GM19372 (cell line): Measurements from ENCODE around the gene SHD.
"Not testable (repeated sequence)": the region's sequence is repeated elsewhere in the genome, so short reads cannot be mapped to it uniquely, and the experiment has no call there.

Experiments
- ATAC-seq: cut with Tn5 transposase; IDR thresholded peaks from one replicate; pipeline ENCODE4 v1.9.1; 2021; ENCODE audit warnings: mild to moderate bottlenecking, low read depth, moderate library complexity; ENCODE audit not compliant: unreplicated experiment

Gene SHD

DNA sequence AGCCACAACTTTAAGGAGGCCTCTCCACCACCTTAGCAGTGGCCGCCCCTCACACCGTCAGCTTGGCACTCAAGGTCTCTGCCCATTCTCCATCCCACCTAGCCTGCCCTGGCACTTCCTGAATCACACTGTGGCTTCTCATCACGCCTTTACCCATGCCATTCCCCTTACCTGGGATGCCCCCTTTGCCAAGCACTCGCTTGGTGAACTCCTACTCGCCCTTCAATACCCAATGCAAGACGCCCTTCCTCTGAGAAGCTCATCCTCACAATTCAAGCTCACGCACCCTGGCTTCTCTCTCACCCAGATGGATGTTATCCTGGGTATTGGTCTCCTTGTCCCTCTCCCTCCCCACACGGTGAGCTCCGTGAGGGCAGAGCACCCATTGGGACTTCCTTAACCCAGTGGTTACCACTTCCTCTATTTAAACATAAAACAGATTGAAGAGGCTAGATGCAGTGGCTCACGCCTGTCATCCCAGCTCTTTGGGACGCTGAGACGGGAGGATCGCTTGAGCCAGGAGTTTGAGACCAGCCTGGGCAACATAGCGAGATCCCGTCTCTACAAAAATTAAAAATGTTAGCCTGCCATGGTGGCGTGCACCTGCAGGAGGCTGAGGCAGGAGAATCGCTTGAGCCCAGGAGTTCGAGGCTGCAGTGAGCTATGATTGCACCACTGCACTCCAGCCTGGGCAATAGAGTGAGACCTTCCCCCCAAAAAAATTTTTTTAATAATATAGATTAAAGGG is 12.6 kb upstream of the SHD start:
- ATAC-seq: no peak

DNA sequence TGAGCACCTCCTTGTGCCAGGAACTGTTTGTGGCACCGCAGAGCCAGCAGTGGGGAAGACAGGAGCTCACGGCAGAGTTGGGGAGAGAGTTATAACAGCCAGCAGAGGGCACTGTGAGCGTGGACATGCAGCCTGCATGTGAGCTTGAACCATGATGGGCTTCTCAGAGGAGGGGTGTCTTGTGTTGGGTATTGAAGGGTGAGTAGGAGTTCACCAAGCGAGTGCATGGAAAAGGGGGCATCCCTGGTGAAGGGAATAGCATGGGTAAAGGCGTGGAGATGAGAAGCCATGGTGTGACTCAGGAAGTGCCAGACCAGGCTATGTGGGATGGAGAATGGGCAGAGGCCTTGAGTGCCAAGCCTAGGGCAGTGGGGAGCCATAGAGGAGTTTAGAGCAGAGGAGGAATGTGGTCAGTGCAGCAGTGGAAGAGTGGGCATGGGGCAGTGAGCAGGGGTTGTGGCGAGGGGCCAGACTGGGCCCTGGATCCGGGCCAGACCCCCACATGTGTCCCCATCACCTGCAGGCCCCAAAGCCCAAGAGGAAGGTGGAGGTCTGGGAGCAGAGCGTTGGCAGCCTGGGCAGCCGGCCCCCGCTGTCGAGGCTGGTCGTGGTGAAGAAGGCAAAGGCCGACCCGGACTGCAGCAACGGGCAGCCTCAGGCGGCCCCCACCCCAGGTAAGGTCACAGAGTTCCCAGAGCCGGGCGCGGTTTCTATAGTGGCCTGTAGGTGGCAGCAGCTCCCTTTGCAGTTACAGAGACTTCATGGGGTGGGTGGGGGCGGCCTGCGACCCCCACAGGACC is 11.8 kb upstream of the SHD start:
- ATAC-seq: no peak

DNA sequence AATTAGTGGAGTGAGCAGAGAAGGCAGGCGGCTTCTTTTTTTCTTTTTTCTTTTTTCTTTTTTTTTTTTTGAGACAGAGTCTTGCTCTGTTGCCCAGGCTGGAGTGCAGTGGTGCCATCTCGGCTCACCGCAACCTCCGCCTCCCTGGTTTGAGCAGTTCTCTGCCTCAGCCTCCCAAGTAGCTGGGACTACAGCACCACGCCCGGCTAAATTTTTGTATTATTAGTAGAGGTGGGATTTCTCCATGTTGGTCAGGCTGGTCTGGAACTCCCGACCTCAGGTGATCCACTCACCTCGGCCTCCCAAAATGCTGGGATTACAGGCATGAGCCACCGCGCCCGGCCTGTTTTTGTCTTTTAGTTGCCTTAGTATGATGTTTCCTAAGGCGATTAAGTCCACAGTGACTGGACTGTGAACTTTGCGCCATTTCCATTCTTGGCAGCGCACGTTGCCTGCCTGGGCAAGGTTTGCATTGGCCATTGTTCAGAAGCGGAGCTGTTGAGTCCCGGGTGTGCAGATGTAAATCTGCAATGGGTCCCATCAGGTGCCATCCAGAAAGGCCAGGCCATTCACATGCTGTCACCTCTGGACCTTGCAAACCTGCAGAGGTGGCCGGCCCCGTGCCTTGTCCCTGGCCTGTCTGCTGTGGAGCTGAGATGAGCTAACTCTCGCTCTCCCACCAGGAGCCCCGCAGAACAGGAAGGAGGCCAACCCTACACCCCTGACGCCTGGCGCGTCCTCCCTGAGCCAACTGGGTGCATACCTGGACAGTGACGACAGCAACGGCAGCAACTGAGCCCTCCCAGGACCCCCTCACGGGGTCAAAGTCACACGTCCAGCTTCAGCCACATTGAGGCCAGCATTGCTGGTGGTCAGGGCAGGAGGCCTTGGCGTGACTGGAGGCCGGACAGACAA is 10.9 kb upstream of the SHD start:
- ATAC-seq: no peak

DNA sequence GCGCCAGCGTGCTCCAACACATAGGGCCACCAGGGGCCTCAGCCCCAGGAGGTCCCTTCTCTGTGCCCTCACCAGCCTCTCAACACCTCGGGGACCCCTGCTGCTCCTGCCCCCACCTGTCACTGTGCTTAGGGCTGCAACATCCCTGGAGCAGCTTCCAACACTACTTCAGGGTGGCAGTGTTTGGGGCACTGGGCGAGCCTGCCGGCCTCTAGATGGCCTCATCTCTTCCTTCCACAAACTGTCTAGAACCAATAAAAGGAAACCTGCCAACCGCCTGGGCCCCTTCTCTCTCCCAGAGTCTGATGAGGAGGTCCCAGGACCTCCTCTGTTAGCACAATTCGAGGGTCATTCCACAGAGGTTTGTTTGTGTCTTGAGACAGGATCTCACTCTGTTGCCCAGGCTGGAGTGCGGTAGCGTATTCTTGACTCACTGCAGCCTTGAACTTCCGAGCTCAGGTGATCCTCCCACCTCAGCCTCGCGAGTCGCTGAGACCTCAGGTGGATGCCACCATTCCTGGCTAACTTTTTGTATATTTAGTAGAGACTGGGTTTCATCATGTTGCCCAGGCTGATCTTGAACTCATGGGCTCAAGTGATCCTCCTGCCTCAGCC is 10.1 kb upstream of the SHD start:
- no peak for ATAC-seq

DNA sequence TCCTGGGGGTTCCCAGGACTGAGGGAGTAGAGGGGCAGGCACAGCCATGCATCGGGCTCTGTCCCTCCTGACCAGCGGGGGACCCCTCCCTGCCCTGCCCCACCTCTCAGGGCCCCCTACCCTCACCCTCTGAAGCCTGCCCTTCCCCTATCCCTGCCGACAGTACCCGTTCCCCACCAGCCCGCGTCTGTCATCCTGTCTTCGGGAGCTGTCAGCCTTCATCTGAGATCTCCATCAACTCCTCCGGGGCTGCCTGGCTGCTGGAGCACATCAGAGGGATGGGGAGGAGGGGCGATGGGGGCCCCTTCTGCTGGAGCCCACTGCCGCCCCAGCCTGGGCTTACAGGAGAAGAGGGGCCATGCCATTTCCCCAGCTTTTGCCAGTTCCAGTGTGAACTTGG is 6.2 kb upstream of the SHD start:
- ATAC-seq: no peak

DNA sequence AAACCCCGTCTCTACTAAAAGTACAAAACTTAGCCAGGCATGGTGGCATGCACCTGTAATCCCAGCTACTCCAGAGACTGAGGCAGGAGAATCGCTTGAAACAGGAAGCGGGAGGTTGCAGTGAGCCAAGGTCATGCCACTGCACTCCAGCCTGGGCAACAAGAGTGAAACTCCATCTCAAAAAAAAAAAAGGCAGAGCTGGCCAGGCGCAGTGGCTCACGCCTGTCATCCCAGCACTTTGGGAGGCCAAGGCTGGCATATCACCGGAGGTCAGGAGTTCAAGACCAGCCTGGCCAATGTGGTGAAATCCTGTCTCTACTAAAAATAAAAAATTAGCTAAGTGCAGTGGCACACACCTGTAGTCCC is 4.8 kb upstream of the SHD start:
- not testable (repeated sequence) for ATAC-seq

DNA sequence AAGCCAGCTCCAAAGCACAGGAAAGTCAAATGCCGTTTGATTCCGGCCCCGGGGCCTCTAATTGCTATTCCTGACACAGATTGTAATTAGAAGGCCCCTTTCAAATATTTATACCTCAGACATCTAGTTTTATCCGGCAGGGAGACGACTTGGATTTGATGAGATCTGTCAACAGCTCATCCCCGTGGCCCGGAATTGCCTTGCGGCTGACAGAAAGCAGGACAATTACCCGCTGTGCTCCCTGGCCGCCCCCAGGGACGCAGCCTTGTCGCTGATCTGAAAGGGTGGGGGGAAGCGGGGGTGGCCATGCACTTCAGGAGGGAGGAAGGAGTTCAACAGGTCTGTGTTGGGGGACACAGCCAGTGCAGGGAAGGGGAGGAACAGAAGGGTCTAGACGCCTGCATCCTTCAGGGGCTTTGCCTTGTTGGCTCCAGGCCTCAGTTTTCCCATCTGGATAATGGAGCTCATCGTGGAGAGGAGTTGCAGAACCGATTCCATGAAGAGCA is 1.8 kb upstream of the SHD start:
- ATAC-seq: no peak

DNA sequence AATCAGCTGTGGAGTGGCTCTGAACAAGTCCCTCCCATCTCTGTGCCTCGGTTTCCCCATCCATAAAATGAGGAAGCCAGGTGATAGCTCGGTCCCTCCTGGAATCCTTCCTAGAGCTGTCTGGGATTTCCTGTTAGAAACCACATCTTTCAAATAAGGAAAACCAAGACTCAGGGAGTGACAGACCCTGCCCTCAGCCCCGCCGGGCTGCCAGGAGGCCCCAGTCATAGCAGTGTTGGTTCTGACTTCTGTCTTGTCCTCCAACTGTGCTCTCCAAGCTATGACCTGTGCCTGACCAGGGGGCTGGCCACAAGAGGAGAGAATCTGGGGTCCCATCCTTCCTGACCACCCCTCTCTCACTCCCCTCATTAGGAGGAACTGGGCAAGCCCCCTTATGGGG is 1.1 kb upstream of the SHD start:
- ATAC-seq: no peak

DNA sequence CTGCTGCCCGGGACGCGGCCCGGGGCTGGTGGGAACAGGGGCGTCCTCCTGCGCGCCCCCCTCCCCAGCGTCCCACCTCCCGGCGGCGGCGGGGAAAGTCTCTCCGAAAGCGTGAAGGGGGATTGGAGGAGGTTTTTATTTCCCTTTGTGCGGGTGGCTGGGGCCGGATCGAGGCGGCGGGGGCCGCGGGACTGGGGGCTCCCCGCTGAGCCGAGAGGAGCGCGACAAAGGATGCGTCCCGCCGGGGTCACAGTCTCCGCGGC is 132 bp downstream of the SHD start:
- no peak for ATAC-seq

DNA sequence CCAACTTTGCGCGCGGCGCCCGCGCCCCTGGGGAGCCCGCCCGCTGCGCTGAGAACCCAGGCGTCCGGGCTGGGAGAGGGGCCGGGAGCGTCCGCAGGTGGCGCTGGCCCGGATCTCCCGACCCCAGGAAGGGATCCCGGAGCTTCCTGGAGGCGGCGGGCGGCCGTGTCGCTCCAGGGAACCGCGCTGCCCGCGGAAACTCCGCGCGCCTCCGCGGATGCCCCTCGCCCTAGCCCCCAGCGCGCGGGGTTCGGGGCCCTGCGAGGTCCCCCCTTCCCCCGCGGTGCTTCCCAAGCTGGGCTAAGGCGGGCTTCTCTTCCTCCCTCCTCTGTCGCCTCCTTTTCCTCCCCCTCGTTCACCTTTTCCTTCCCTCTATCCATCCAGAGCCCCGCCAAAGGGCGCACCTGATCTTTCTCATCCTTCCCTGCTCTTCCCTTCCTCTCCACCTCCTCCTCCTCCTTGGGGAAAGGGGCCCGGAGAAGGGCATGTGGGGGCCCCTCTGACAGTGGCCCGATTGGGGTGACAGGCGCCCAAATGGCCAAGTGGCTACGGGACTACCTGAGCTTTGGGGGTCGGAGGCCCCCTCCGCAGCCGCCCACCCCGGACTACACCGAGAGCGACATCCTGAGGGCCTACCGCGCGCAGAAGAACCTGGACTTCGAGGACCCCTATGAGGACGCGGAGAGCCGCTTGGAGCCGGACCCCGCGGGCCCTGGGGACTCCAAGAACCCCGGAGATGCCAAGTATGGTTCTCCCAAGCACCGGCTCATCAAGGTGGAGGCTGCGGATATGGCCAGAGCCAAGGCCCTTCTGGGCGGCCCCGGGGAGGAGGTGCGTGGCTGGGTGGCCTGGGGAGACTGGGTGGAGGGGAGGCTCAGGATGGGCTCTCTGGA is 710 bp downstream of the SHD start:
- no peak for ATAC-seq

DNA sequence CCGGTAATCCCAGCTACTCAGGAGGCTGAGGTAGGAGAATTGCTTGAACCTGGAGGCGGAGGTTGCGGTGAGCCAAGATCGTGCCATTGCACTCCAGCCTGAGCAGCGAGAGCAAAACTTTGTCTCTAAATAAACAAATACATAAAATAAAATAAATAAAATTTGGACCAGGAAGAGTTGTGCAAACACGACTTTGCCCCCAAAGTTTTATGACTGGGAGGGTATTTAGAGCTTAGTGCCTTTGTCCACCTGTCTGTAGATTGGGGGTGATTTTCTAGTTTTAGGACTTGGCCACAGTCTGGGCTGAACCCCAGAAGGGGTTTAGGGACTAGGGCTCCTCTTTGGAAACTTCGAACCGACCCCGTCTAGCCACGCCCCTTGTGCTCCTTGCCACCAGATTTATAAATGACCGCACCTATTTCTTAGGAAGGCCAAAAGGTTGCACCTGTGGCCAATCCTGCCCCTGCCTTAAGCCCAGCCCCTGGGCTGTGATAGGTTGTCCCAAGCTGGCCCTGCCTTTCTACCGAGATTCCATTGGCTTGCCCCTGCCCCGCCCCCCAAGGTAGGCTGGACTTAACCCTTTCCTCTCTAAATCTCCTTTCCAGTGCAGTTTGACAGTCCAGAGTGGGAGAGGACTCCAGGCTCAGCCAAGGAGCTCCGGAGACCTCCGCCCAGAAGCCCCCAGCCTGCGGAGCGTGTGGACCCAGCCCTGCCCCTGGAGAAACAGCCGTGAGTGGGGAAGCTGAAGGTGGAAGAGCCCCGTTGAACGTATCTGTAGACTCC is 5.3 kb downstream of the SHD start:
- no peak for ATAC-seq

DNA sequence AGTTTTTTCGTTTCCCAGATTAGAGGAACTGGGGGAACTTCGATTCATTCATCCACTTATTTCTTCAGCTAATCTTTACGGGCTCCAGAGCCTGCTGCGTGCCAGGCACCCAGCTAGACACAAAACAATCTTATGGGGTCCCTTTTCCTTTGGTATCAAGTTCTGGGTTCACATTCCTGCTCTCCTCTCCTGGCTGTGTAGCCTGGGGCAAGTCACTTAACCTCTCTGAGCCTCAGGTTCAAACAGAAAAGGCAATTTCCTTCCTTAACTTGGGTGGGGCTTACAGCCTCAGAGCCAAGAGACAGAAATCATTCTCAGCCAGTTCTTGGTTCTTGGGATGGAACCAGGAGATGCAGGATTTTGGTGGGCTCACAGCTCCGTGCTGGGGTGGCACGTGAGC is 5.9 kb downstream of the SHD start:
- no peak for ATAC-seq

DNA sequence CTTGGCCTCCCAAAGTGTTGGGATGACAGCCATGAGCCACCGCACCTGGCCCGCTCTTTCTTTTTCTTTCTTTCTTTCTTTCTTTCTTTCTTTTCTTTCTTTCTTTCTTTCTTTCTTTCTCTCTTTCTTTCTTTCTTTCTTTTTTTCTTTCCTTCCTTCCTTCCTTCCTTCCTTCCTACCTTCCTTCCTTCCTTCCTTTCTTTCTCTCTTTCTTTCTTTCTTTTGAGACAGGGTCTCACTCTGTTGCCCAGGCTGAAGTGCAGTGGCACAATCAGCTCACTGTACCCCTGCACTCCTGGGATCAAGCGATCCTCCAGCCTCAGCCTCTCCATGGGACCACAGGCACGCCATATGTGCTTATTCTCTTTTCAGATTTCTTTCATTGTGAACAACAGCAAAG is 7.1 kb downstream of the SHD start:
- ATAC-seq: not testable (repeated sequence)

DNA sequence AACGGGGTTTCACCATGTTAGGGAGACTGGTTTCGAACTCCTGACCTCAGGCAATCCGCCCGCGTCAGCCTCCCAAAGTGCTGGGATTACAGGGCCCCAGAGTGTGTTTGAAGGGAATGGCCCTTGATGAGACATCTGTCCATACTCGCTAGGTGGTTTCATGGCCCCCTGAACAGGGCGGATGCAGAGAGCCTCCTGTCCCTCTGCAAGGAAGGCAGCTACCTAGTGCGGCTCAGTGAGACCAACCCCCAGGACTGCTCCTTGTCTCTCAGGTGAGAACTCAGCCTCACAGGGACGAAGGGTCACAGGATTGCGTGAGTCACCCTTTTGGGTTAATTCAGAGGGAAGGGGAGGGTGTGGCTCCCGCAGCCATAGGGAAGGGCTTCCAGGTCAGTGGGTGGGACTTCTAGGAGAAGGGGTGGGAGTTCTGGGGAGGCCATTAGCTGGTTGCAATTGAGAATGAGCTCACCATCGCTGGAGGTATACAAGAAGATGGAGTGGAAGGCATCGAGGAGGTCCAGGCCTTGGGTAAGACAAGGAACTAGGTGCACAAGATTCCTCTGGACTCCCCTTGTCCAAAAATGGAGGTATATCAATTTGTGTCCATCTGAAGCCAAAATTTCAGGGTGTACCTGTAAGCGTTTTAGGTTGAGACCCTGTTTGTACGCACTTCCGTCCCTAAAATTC is 9.2 kb downstream of the SHD start:
- no peak for ATAC-seq

DNA sequence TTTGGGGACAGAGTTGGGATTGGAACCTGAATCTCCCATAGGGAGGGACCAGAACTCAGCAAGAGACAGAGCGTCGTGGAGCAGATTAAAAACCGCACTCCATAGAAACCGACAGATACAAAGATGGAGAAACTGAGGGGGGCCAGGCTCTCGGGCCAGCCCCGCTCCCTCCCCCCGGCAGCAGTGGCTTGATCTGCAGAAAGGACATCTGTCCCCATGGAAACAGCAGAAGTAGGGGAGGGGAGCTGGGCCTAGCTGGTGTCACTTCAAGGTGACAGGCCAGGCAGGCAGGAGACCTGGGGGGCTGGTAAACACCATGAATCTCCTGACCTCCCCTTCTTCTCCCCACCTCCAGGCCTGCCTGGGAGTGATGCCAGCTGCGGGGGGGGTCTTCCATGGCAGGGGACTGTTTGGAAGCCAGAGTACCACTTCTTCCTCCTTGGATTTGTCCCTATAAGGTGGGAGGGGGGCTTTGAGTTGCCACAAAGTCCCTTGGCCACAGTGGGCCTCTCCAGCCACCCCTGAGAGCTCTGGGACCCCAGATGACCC is 12.2 kb downstream of the SHD start:
- no peak for ATAC-seq

DNA sequence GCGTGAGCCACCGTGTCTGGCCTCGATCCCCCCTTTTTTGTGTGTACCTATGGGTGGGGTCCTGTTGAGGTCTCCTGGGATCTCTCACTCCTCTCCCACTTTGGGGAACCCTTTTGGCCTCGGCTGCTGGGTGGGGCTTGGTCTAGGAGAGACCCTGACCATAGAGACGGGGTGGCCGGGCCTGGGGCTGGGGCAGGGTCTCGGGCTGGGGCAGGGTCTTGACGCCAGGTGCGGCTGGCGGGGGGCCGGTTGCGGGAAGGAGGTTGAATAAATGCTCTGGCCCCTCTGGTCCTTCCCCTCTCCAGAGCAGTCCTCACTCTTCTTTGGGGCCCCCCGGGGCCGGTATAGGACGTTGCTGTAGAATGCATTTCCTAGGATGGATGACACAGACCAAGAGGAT is 13.4 kb downstream of the SHD start:
- no peak for ATAC-seq

DNA sequence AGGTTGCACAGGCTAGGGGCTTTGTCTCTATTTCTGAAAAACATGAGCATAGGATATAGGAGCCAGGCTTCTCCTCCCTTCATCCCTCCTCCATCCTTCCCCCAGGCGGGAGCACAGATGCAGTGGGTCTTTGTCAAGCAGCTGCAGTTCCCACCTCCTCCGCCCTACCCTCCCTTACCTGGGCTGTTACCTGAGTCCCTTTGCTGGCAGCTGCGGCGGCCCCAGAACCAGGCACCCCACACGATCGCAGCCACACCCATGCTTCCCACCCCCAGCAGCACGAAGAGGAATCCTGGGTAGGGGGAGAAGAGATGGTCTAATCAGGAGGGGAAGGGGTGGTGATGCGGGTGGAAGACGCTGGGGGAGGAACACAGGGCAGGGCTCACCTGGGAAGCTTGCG is 15.3 kb downstream of the SHD start:
- ATAC-seq: no peak
